HFFc6 (cell line): ENCODE results near the gene EBLN2. TPM values are rescaled to one million over a fixed set of nuclear protein-coding genes. Genes with fewer than 3 reads are reported as not detected.
A peak's percentile ranks its signal among the peaks of the same experiment; 100 is the strongest.

Experiments
- DNase-seq: peaks from one replicate; pipeline ENCODE4 v3.0.0-alpha.2; 2018
- H3K27ac Mint-ChIP-seq: 2 replicates; pipeline ENCODE4 v1.8.0; 2020; ENCODE audit warnings: mild to moderate bottlenecking, mixed read lengths
- H3K27me3 Mint-ChIP-seq: 2 replicates; pipeline ENCODE4 v1.8.0; 2021; ENCODE audit warnings: mild to moderate bottlenecking, moderate library complexity, mixed read lengths; ENCODE audit not compliant: insufficient read depth
- H3K36me3 Mint-ChIP-seq: 2 replicates; pipeline ENCODE4 v1.8.0; 2021; ENCODE audit warnings: low read depth, mixed read lengths
- H3K4me1 Mint-ChIP-seq: 2 replicates; pipeline ENCODE4 v1.8.0; 2020; ENCODE audit warnings: low read depth, mixed read lengths
- H3K4me3 Mint-ChIP-seq: 2 replicates; pipeline ENCODE4 v1.8.0; 2020; ENCODE audit warnings: mild to moderate bottlenecking, moderate library complexity, mixed read lengths
- H3K9me3 Mint-ChIP-seq: 2 replicates; pipeline ENCODE4 v1.8.0; 2020; ENCODE audit warnings: mild to moderate bottlenecking, mixed read lengths
- total RNA-seq, 6 experiments: library from RNA; stranded (reverse); fragmentation: NEBNext Ultra II Directional; extraction: Animal tissue kit (Norgen Biotek cat#: 25700); gene quantifications; 2 replicates in 1 of 6; 3 replicates in 5 of 6; pipeline ENCODE4 v1.2.3, GENCODE V29; 2021
- TF ChIP-seq, protein P1 (sequence below): fragments of 200-600 bp; sonication (generic); IDR thresholded peaks from 2 replicates; pipeline ENCODE4 v1.5.0; 2021; ENCODE audit warnings: antibody characterized with exemption, mild to moderate bottlenecking

EBLN2 gene
- total RNA-seq, 6 experiments from 2014 or later, result 1.5 to 1.9 (median 1.7) TPM

DNA sequence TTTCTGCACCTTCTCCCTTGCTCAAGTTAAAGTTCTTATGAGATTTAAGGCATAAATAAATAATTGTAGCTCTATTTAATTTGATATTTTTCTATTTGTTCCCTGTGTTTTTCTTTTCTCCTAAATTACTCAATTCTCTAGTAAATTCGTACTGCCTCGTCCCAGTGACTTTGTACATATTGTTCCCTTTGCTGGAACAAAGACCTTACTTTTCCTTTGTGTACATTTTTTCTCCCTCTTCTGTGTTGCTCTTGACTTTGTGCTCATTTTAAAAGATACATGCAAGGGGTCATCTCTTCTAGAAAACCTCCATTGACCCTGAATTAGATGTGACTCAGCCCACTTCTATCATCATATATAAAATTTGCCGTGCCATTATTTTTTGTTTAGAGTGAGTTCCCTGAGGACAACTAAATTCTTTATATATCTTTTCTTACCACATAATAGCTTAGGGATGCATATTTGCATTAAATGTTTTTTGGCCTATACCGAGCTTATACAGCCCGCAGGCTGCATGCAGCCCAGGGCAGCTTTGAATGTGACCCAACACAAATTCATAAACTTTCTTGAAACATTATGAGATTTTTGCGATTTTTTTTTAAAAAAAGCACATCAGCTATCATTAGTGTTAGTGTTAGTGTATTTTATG, 35.2 kb upstream of the EBLN2 start:
- no peak for DNase-seq
- peak overlapping the region; percentile 39; the same call in 1 of the 2 replicates for H3K27ac Mint-ChIP-seq
- no peaks in the 10 kb centered on the region for H3K9me3 Mint-ChIP-seq
- TF ChIP-seq, protein P1, sequence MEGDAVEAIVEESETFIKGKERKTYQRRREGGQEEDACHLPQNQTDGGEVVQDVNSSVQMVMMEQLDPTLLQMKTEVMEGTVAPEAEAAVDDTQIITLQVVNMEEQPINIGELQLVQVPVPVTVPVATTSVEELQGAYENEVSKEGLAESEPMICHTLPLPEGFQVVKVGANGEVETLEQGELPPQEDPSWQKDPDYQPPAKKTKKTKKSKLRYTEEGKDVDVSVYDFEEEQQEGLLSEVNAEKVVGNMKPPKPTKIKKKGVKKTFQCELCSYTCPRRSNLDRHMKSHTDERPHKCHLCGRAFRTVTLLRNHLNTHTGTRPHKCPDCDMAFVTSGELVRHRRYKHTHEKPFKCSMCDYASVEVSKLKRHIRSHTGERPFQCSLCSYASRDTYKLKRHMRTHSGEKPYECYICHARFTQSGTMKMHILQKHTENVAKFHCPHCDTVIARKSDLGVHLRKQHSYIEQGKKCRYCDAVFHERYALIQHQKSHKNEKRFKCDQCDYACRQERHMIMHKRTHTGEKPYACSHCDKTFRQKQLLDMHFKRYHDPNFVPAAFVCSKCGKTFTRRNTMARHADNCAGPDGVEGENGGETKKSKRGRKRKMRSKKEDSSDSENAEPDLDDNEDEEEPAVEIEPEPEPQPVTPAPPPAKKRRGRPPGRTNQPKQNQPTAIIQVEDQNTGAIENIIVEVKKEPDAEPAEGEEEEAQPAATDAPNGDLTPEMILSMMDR, result no peak
- no peak overlapping the region for H3K4me3 Mint-ChIP-seq
- peaks cover 5% of the 10 kb centered on the region for H3K36me3 Mint-ChIP-seq
- no peaks in the 10 kb centered on the region; the same call in 1 of the 2 replicates for H3K27me3 Mint-ChIP-seq
- peaks cover 55% of the 10 kb centered on the region for H3K4me1 Mint-ChIP-seq

DNA sequence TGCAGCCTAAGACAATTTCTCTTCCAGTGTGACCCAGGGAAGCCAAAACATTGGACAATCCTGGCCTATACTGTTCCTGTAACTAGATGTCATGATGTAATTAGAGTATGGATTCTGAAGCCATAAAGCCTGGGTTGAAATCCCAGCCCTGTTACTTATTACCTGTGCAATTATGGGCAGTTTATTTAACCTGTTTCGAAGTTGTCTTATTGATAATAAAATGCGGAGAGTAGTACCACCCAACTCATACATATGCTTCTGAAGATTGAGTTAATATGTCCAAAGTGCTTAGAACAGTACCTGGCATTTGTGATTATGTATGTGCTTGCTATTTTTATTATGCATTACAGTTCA, 34.7 kb upstream of the EBLN2 start:
- Mint-ChIP-seq H3K4me1 (peaks cover 55% of the 10 kb centered on the region), H3K27me3 (no peaks in the 10 kb centered on the region; the same call in 1 of the 2 replicates)

DNA sequence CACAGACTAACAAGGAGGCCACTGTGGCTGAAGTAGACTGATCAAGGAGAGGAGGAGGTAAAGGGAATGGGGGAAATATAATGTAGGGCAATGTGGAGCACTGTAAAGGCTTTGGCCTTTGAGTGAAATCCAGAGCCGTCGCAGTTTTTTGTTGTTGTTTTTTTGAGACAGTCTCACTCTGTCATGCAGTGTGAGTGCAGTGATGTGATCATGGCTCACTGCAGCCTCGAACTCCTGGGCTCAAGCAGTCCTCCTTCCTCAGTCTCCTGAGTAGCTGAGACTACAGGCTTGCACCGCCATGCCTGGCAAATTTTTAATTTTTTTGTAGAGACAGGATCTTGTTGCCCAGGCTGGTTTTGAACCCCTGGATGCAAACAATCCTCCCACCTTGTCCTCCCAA, 32.7 kb upstream of the EBLN2 start:
- peaks cover 5% of the 10 kb centered on the region for H3K36me3 Mint-ChIP-seq
- peak overlapping the region; percentile 44 for H3K4me3 Mint-ChIP-seq
- no peaks in the 10 kb centered on the region for H3K9me3 Mint-ChIP-seq
- no peak for DNase-seq
- H3K4me1 Mint-ChIP-seq, result peaks cover 69% of the 10 kb centered on the region
- TF ChIP-seq, protein P1, result no peak
- no peaks in the 10 kb centered on the region; the same call in none of the 2 replicates for H3K27me3 Mint-ChIP-seq
- H3K27ac Mint-ChIP-seq, result peak overlapping the region; percentile 72

More for the DNA sequence above, 34.7 kb upstream of the EBLN2 start:
- Mint-ChIP-seq H3K4me3 (no peak overlapping the region), H3K9me3 (no peaks in the 10 kb centered on the region), H3K27ac (peak overlapping the region; percentile 33; the same call in 1 of the 2 replicates), H3K36me3 (peaks cover 5% of the 10 kb centered on the region)
- TF ChIP-seq, protein P1, result no peak
- no peak for DNase-seq

DNA sequence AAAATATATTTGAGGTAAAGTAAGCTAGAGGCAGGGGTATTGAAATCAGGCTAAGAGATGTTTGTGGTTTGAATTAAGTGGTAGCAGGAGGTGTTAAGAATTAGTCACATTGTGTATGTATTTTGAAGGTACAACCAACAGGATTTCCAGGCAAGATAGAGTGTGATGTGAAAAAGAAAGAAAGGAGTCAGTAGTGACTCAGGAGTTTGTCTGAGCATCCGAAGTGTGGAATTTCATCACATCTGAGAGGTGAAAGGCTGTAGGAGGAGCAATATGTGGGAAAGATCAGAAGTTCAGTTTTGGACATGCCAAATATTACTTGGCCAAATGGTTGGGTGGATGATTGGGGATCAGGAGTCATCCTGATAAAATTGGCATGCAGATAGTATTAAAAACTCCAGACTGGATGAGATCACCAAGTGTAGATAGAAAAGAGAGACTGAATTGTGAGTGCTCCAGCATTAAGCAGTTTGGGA, 32.1 kb upstream of the EBLN2 start:
- H3K36me3 Mint-ChIP-seq, result peaks cover 9% of the 10 kb centered on the region
- no peaks in the 10 kb centered on the region; the same call in none of the 2 replicates for H3K27me3 Mint-ChIP-seq
- no peaks in the 10 kb centered on the region for H3K9me3 Mint-ChIP-seq
- peaks cover 72% of the 10 kb centered on the region for H3K4me1 Mint-ChIP-seq
- DNase-seq, result peak; percentile 78
- H3K4me3 Mint-ChIP-seq, result peak overlapping the region; percentile 44
- TF ChIP-seq, protein P1, result no peak
- H3K27ac Mint-ChIP-seq, result peak overlapping the region; percentile 72

DNA sequence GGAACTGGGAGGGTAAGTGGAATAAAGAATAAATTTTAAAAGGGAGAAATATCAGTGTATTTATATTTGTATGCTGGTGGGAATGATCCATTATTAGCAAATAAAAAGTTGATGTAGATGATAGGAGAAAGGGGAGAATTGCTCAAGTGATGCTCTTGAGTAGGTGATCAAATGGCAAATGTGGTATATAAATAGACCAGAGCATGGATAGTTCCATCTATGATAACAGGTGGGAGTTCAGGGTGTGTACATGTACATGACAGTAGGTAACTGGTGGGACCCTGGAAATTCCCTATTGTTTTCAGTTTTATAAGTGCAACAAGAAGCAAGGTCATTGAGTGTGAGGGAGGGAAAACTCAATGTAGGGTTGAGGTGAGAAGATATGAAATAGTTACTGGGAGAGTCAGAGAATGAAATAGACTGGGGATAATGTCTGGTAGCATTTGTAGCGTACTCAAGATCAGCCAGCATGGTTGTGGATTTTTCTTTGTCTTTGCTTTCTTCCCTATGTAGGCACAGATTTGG, 31.3 kb upstream of the EBLN2 start:
- Mint-ChIP-seq H3K27me3 (no peaks in the 10 kb centered on the region; the same call in 1 of the 2 replicates), H3K36me3 (peaks cover 16% of the 10 kb centered on the region), H3K4me1 (peaks cover 72% of the 10 kb centered on the region), H3K9me3 (no peaks in the 10 kb centered on the region), H3K4me3 (no peak overlapping the region), H3K27ac (peak overlapping the region; percentile 72)
- no peak for DNase-seq
- TF ChIP-seq, protein P1, result no peak
